Fibroblast of lung (primary cell): ENCODE data around the gene HRCT1. TPM values are rescaled to one million over a fixed set of nuclear protein-coding genes. Genes with fewer than 3 reads are reported as not detected.

ENCODE experiments used
- DNase-seq, 2 donors: peaks; one replicate each; pipeline versions ENCODE4 v3.0.0 to v3.0.0-alpha.2; 2010; ENCODE audit warnings: low read depth in 2 of 2
- H2AFZ ChIP-seq: 2 replicates; pipeline ENCODE4 v1.5.1; 2012; ENCODE audit warnings: low read length, control low read depth, inconsistent platforms
- H3K27ac ChIP-seq: 2 replicates; pipeline ENCODE4 v1.5.1; 2011; ENCODE audit warnings: low read length, control low read depth; ENCODE audit not compliant: insufficient read depth
- H3K27me3 ChIP-seq: 2 replicates; pipeline ENCODE4 v1.5.1; 2011; ENCODE audit warnings: mild to moderate bottlenecking, low read length; ENCODE audit not compliant: control insufficient read depth, insufficient read depth
- H3K36me3 ChIP-seq: 2 replicates; pipeline ENCODE4 v1.5.1; 2011; ENCODE audit warnings: low read length; ENCODE audit not compliant: control insufficient read depth, insufficient read depth
- H3K4me1 ChIP-seq: 2 replicates; pipeline ENCODE4 v1.5.1; 2011; ENCODE audit warnings: low read length; ENCODE audit not compliant: control insufficient read depth, insufficient read depth; ENCODE audit errors: extremely low read depth
- H3K4me2 ChIP-seq: 2 replicates; pipeline ENCODE4 v1.5.1; 2011; ENCODE audit warnings: low read length, control low read depth; ENCODE audit not compliant: insufficient read depth; ENCODE audit errors: extremely low read depth
- H3K4me3 ChIP-seq, 4 experiments: fragments of 200-600 bp in 1 of 4; sonication (generic) in 1 of 4; replicated peaks in 1 of 4; 2 replicates each; pipeline ENCODE4 v1.5.1; 2011 to 2016; ENCODE audit warnings: low read length in 4 of 4, low read depth in 3 of 4, mild to moderate bottlenecking in 3 of 4, control low read depth in 2 of 4, inconsistent platforms in 1 of 4, mixed read lengths in 1 of 4; ENCODE audit not compliant: insufficient read depth in 1 of 4; ENCODE audit errors: control extremely low read depth in 1 of 4
- H3K79me2 ChIP-seq: 2 replicates; pipeline ENCODE4 v1.5.1; 2012; ENCODE audit warnings: mild to moderate bottlenecking, low read length, inconsistent platforms; ENCODE audit not compliant: control insufficient read depth, insufficient read depth
- H3K9ac ChIP-seq: 2 replicates; pipeline ENCODE4 v1.5.1; 2011; ENCODE audit warnings: mild to moderate bottlenecking, low read length, control low read depth; ENCODE audit not compliant: insufficient read depth
- H3K9me3 ChIP-seq: 2 replicates; pipeline ENCODE4 v1.5.1; 2012; ENCODE audit warnings: low read depth, low read length; ENCODE audit not compliant: control insufficient read depth, insufficient read depth
- H4K20me1 ChIP-seq: 2 replicates; pipeline ENCODE4 v1.5.1; 2011; ENCODE audit warnings: low read length; ENCODE audit not compliant: control insufficient read depth, insufficient read depth; ENCODE audit errors: extremely low read depth
- EZH2 ChIP-seq: IDR thresholded peaks from 2 replicates; pipeline ENCODE4 v1.5.1; 2012; ENCODE audit warnings: low read length, control low read depth, mild to moderate bottlenecking; ENCODE audit errors: missing control alignments
- polyA plus RNA-seq, 2 donors: library from polyadenylated mRNA; depleted of rRNA in 1 of 2; stranded (reverse) in 1 of 2; unstranded in 1 of 2; fragments of >200 nt; gene quantifications; 2 replicates each; pipeline ENCODE4 v1.2.1, GENCODE V29; 2011 to 2012; ENCODE audit warnings: missing spikeins in 1 of 2
- total RNA-seq: library from RNA; depleted of rRNA; stranded (reverse); fragments of >200 nt; gene quantifications from 2 replicates; pipeline ENCODE4 v1.2.1, GENCODE V29; 2014
- TF ChIP-seq, protein P1 (sequence below), 2 donors: IDR thresholded peaks in 1 of 2; conservative IDR thresholded peaks in 1 of 2; 1 replicate in 1 of 2; 2 replicates in 1 of 2; pipeline ENCODE4 v1.5.1; 2011 to 2012; ENCODE audit warnings: low read length in 2 of 2, control low read depth in 1 of 2, inconsistent platforms in 1 of 2, low read depth in 1 of 2, mild to moderate bottlenecking in 1 of 2

The HRCT1 gene
- total and polyA plus RNA-seq, 2 donors (not counting 1 experiment from before 2014, with no cell fraction given): 1.2 to 3.1 TPM

DNA sequence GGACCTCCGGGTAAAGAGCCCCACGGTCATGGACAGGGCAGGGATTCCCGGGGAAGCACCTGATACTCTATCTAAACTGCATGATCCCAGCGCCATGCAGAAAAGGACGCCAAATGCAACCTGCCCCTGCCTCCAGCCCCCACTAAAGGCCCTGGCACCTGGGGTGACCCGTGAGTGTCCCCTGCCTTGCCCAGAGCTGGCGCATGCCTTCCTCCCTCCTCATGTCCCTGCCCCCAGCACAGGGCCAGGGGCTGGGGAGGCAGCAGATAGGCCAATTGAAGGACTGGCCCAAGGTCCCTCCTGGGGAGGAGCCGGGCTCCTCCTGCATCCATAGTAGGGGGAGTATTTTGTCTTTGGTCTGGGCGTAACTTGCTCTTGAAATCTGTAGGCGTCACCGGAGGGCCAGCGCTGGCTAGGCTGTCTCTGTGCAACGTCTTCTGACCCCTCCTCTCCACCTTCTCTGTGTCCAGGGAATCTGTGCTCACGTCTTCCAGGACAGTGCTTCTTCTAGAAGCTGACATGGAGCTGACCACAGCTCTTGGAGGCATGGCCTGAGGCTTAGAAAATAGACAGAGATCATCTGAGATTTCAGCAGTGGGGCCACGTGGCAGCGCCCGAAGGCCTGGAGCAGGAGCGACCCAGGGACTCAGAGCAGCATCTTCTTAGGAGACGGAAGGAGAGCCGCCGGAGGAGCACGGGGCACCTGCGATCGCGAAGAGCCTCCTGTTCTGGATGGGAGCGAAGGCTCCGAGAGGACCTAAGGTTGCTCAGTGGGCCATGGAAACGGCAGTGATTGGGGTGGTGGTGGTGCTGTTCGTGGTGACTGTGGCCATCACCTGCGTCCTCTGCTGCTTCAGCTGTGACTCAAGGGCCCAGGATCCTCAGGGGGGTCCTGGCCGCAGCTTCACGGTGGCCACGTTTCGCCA is 3.9 kb downstream of the HRCT1 start:
- no peaks in the 10 kb centered on the region for H3K27me3 ChIP-seq
- no peaks in the 10 kb centered on the region for H3K79me2 ChIP-seq
- no peak overlapping the region for H3K9ac ChIP-seq

DNA sequence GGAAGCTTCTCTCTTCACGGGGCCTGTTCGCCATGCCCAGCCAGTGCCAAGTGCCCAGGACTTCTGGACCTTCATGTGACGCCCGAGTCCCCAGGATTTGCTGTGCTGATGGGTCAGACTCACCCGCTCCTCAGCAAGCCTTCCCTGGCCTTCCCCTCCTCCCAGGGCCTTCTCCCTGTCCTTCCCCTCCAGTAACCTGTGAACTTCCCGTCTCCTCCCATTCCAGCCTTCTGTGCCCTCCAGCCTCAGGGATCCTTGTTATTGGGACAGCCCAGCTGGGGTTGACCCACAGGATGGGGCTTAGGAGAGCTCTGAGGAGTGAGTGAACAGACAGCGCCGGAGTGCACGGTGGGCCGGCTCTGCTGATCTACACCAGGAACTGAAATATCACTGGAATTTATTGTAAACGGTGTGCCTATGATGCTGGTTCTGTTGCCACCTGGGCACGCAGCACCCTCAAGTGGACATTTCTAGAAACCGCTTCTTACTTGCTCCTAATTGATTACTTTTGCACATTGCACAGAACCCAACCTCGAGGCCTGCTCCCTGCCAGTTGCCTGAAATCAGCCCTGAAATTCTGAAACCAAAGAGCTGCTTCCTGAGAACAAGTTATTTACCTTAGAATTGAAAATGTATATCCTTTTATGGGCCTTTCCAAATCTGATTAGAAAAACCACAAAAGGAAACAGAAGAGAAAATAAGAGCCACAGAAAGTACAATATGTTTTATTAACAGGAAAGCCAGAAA is 4.8 kb downstream of the HRCT1 start:
- Histone ChIP-seq H2AFZ (no peak overlapping the region), H3K9me3 (no peaks in the 10 kb centered on the region), H3K4me3 (no peak overlapping the region), H3K79me2 (no peaks in the 10 kb centered on the region), H3K9ac (no peak overlapping the region), H3K36me3 (no peaks in the 10 kb centered on the region), H3K4me1 (peaks cover 34% of the 10 kb centered on the region), H3K27ac (no peak overlapping the region), H3K4me2 (no peak overlapping the region), H3K27me3 (no peaks in the 10 kb centered on the region), H4K20me1 (no peaks in the 10 kb centered on the region)
- DNase-seq: peak; percentile 57 to 81
- TF ChIP-seq, protein P1, sequence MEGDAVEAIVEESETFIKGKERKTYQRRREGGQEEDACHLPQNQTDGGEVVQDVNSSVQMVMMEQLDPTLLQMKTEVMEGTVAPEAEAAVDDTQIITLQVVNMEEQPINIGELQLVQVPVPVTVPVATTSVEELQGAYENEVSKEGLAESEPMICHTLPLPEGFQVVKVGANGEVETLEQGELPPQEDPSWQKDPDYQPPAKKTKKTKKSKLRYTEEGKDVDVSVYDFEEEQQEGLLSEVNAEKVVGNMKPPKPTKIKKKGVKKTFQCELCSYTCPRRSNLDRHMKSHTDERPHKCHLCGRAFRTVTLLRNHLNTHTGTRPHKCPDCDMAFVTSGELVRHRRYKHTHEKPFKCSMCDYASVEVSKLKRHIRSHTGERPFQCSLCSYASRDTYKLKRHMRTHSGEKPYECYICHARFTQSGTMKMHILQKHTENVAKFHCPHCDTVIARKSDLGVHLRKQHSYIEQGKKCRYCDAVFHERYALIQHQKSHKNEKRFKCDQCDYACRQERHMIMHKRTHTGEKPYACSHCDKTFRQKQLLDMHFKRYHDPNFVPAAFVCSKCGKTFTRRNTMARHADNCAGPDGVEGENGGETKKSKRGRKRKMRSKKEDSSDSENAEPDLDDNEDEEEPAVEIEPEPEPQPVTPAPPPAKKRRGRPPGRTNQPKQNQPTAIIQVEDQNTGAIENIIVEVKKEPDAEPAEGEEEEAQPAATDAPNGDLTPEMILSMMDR (conservative IDR thresholded peaks at IDR 0.05 in 1 of 2, IDR thresholded peaks at IDR 0.05 in 1 of 2; ENCODE audit: low read depth in 1 of 2, low read length in 2 of 2): peak; percentile 53 to 64
- TF ChIP-seq EZH2: no peak

More for the DNA sequence above, 3.9 kb downstream of the HRCT1 start:
- Histone ChIP-seq H3K4me2 (no peak overlapping the region), H3K4me1 (peaks cover 42% of the 10 kb centered on the region), H3K36me3 (no peaks in the 10 kb centered on the region), H2AFZ (no peak overlapping the region), H3K27ac (peak overlapping the region; percentile 19), H3K9me3 (no peaks in the 10 kb centered on the region), H3K4me3 (no peak overlapping the region), H4K20me1 (no peaks in the 10 kb centered on the region)
- no peak for TF ChIP-seq EZH2
- TF ChIP-seq, protein P1 (conservative IDR thresholded peaks at IDR 0.05 in 1 of 2, IDR thresholded peaks at IDR 0.05 in 1 of 2; ENCODE audit: low read depth in 1 of 2, low read length in 2 of 2): no peak
- DNase-seq: no peak

DNA sequence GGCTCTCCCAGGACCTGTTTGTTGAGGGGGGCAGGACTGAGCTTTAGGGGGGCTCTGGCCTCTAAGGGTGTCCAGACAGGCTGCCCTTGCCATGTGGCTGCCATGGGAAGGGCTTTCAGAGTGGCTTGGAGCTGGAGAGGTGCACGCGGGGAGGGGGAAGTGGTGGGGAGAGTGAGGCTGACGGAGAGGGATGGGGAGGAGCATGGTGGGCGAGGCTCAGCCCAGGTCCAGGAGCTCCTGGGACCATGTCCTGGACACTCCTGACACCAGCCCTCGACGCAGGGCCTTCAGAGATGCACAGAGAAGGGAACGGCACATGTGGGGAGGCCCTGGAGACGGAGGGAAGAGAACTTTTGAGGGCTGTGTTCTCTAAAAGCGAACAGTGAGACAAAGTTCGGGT is 5.7 kb downstream of the HRCT1 start:
- H3K9ac ChIP-seq: no peak overlapping the region
- TF ChIP-seq, protein P1 (conservative IDR thresholded peaks at IDR 0.05 in 1 of 2, IDR thresholded peaks at IDR 0.05 in 1 of 2; ENCODE audit: low read depth in 1 of 2, low read length in 2 of 2): no peak
- no peak for TF ChIP-seq EZH2
- DNase-seq: no peak
- H3K4me1 ChIP-seq: peaks cover 27% of the 10 kb centered on the region
- no peak overlapping the region for H2AFZ ChIP-seq
- H3K9me3 ChIP-seq: no peaks in the 10 kb centered on the region
- H3K79me2 ChIP-seq: no peaks in the 10 kb centered on the region
- H3K4me2 ChIP-seq: no peak overlapping the region
- H4K20me1 ChIP-seq: no peaks in the 10 kb centered on the region
- no peaks in the 10 kb centered on the region for H3K36me3 ChIP-seq
- H3K4me3 ChIP-seq: no peak overlapping the region
- no peaks in the 10 kb centered on the region for H3K27me3 ChIP-seq
- H3K27ac ChIP-seq: no peak overlapping the region
